ENCODE measurements around the gene PIAS4. TPM values are rescaled to one million over a fixed set of nuclear protein-coding genes. Genes with fewer than 3 reads are reported as not detected.

PIAS4 gene
- total and polyA plus RNA-seq, 2 of the 13 experiments (the other 11 are each of a cell fraction or from before 2014, with no cell fraction given), result 9.0 to 20.1 TPM

DNA sequence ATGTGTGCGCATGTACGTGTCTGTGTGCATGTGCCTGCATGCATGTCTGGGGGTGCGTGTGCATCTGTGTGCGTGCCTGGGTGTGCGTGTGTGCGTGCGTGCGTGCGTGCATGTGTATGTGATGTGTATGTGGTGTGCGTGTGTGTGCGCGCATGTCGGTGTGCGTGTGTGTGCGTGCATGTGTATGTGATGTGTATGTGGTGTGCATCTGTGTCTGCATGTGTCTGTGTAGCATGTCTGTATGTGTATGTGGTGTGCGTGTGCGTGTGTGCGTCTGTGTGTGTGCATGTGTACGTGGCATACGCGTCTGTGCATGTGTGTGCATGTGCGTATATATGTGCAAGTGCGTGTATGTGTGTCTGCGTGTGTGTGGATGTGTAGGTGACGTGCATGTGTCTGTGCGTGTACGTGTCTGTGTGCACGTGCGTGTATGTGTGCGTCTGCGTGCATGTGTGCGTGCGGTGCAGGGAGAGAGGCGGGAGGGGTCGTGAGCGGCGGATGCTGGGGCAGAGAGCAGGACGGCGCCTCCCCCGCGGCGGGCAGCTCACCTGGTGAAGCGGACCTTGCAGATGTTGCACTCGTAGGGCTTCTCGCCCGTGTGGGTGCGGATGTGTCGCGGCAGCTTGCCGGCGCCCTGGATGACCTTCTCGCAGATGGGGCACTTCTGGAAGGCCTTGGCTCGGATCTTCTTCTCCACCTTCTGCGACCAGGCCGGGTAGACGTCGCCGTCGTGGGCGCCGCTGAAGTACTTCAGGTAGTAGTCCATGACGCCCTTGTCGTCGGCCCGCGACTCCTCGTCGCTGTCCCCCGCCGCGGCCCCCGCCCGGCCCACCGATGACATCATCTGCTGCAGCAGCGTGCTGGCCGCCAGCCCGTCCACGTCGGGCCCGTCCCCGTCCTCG is 46.1 kb downstream of the PIAS4 start (continued):
- TF ChIP-seq, protein P1, sequence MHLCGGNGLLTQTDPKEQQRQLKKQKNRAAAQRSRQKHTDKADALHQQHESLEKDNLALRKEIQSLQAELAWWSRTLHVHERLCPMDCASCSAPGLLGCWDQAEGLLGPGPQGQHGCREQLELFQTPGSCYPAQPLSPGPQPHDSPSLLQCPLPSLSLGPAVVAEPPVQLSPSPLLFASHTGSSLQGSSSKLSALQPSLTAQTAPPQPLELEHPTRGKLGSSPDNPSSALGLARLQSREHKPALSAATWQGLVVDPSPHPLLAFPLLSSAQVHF (CRISPR knock-in tag; IDR thresholded peaks at IDR 0.05), result 0 out of 2 replicates have a peak, but pooled peaks have one; percentile 22
- TF ChIP-seq PAX8 (CRISPR knock-in tag; IDR thresholded peaks at IDR 0.05; ENCODE audit: borderline replicate concordance) (no peak), SMARCC2 (IDR thresholded peaks at IDR 0.05) (no peak), ATF4 (CRISPR knock-in tag; IDR thresholded peaks at IDR 0.05) (0 out of 4 replicates have a peak, but pooled peaks of 1 of the 2 experiments have one; percentile 28), HNRNPLL (IDR thresholded peaks at IDR 0.05; ENCODE audit: low read depth, low read length, poor library complexity, severe bottlenecking) (peak; percentile 90), ETV5 (CRISPR knock-in tag; IDR thresholded peaks at IDR 0.05; ENCODE audit: borderline replicate concordance) (no peak), HOXA9 (CRISPR knock-in tag; IDR thresholded peaks at IDR 0.05; ENCODE audit: borderline replicate concordance) (peak; percentile 16; the same call in 1 of the 2 replicates), ZBTB38 (CRISPR knock-in tag; IDR thresholded peaks at IDR 0.05) (peak; percentile 90), NBN (conservative IDR thresholded peaks at IDR 0.05) (0 out of 2 replicates have a peak, but pooled peaks have one; percentile 61), HOXA3 (CRISPR knock-in tag; IDR thresholded peaks at IDR 0.05) (no peak), FOXA1 (IDR thresholded peaks at IDR 0.05) (0 out of 2 replicates have a peak, but pooled peaks have one; percentile 5), FOXA1 (CRISPR knock-in tag; IDR thresholded peaks at IDR 0.05) (no peak)

All from HepG2 (cell line).